ENCODE data around the gene AP5B1.

AP5B1 gene

GRCh38 chr11:65780770-65781151 is at the start of gene AP5B1:
Gene AP5B1, minus strand, starts transcription at chr11:65780976. Its CDS starts 385 bp downstream, at chr11:65780591.
- DNase-seq (ENCODE audit: low read depth in 3 of 3, low spot score in 1 of 3), result peak in 2 of 3 donors; percentile 53 to 64

GRCh38 chr11:65829459-65829858 is 48.7 kb upstream of the AP5B1 start:
- DNase-seq (ENCODE audit: low read depth in 3 of 3, low spot score in 1 of 3), result no peak

GRCh38 chr11:65826984-65827735 is 46.4 kb upstream of the AP5B1 start:
- DNase-seq (ENCODE audit: low read depth in 3 of 3, low spot score in 1 of 3), result no peak

GRCh38 chr11:65822776-65823528 is 42.2 kb upstream of the AP5B1 start:
- no peak for DNase-seq (ENCODE audit: low read depth in 3 of 3, low spot score in 1 of 3)

- no peak for DNase-seq (ENCODE audit: low read depth in 3 of 3, low spot score in 1 of 3)
These were observed 40.3 kb upstream of the AP5B1 start for GRCh38 chr11:65821107-65821506.

GRCh38 chr11:65817835-65818680 is 37.3 kb upstream of the AP5B1 start:
- DNase-seq (ENCODE audit: low read depth in 3 of 3, low spot score in 1 of 3), result peak; percentile 80 to 94 (median 89)

- no peak for DNase-seq (ENCODE audit: low read depth in 3 of 3, low spot score in 1 of 3)
These were observed 36.6 kb upstream of the AP5B1 start for GRCh38 chr11:65817312-65817834.

GRCh38 chr11:65816696-65817095 is 35.9 kb upstream of the AP5B1 start:
- no peak for DNase-seq (ENCODE audit: low read depth in 3 of 3, low spot score in 1 of 3)

GRCh38 chr11:65814986-65815565 is 34.3 kb upstream of the AP5B1 start:
- no peak for DNase-seq (ENCODE audit: low read depth in 3 of 3, low spot score in 1 of 3)

GRCh38 chr11:65814131-65814985 is 33.6 kb upstream of the AP5B1 start:
- DNase-seq (ENCODE audit: low read depth in 3 of 3, low spot score in 1 of 3), result no peak

- no peak for DNase-seq (ENCODE audit: low read depth in 3 of 3, low spot score in 1 of 3)
These were observed 31.1 kb upstream of the AP5B1 start for GRCh38 chr11:65811764-65812475.

GRCh38 chr11:65810046-65810868 is 29.5 kb upstream of the AP5B1 start:
- DNase-seq (ENCODE audit: low read depth in 3 of 3, low spot score in 1 of 3), result no peak

GRCh38 chr11:65809496-65809895 is 28.7 kb upstream of the AP5B1 start:
- no peak for DNase-seq (ENCODE audit: low read depth in 3 of 3, low spot score in 1 of 3)

GRCh38 chr11:65808744-65809341 is 28.1 kb upstream of the AP5B1 start:
- no peak for DNase-seq (ENCODE audit: low read depth in 3 of 3, low spot score in 1 of 3)

GRCh38 chr11:65806979-65807378 is 26.2 kb upstream of the AP5B1 start:
- DNase-seq (ENCODE audit: low read depth in 3 of 3, low spot score in 1 of 3), result no peak

GRCh38 chr11:65803797-65804492 is 23.2 kb upstream of the AP5B1 start:
- DNase-seq (ENCODE audit: low read depth in 3 of 3, low spot score in 1 of 3), result no peak

GRCh38 chr11:65802841-65803240 is 22.1 kb upstream of the AP5B1 start:
- no peak for DNase-seq (ENCODE audit: low read depth in 3 of 3, low spot score in 1 of 3)

Data from stimulated activated CD4-positive, alpha-beta T cell treated with anti-CD3 and anti-CD28 coated beads, TNF-alpha, amount 100 ng/mL, for 1 hour (primary cell).